Chondrocyte (in vitro differentiated cells): Measurements from ENCODE around the gene CA7. TPM values are rescaled to one million over a fixed set of nuclear protein-coding genes. Genes with fewer than 3 reads are reported as not detected.

ENCODE experiments used
- DNase-seq: peaks from one replicate; pipeline ENCODE4 v3.0.0; 2021; ENCODE audit warnings: mixed read lengths, low spot score
- H3K27ac Mint-ChIP-seq: one replicate; pipeline ENCODE4 v1.8.0; 2021; ENCODE audit warnings: mild to moderate bottlenecking, moderate library complexity, mixed read lengths; ENCODE audit not compliant: unreplicated experiment
- H3K27me3 Mint-ChIP-seq: 2 replicates; pipeline ENCODE4 v1.8.0; 2021; ENCODE audit warnings: low read depth, mixed read lengths
- H3K36me3 Mint-ChIP-seq: 2 replicates; pipeline ENCODE4 v1.8.0; 2021; ENCODE audit warnings: low read depth, mixed read lengths
- H3K4me1 Mint-ChIP-seq: 2 replicates; pipeline ENCODE4 v1.8.0; 2021; ENCODE audit warnings: low read depth, mild to moderate bottlenecking, mixed read lengths
- H3K4me3 Mint-ChIP-seq: one replicate; pipeline ENCODE4 v1.8.0; 2021; ENCODE audit warnings: mild to moderate bottlenecking, moderate library complexity, mixed read lengths; ENCODE audit not compliant: unreplicated experiment
- H3K9me3 Mint-ChIP-seq: 2 replicates; pipeline ENCODE4 v1.8.0; 2021; ENCODE audit warnings: low read depth, mixed read lengths
- CTCF ChIP-seq: fragments of 200-600 bp; sonication (generic); IDR thresholded peaks from 2 replicates; pipeline ENCODE4 v1.5.0; 2021; ENCODE audit warnings: antibody characterized with exemption, mild to moderate bottlenecking, moderate library complexity
- total RNA-seq: library from RNA; stranded (reverse); gene quantifications from 3 replicates; pipeline ENCODE4 v1.2.1, GENCODE V29; 2021

The CA7 gene
- total RNA-seq, 1 donor from 2014 or later, result not detected

- Mint-ChIP-seq H3K9me3 (no peaks in the 10 kb centered on the region), H3K27me3 (no peaks in the 10 kb centered on the region), H3K27ac (peak overlapping the region; percentile 57), H3K4me1 (peaks cover 54% of the 10 kb centered on the region), H3K4me3 (no peak overlapping the region), H3K36me3 (no peaks in the 10 kb centered on the region)
- peak; percentile 61 for DNase-seq
- TF ChIP-seq CTCF, result no peak
Observed at GRCh38 chr16:66899945-66900710, 55.9 kb downstream of the CA7 start.

- no peak overlapping the region for H3K4me3 Mint-ChIP-seq
- no peaks in the 10 kb centered on the region for H3K27me3 Mint-ChIP-seq
- no peaks in the 10 kb centered on the region for H3K36me3 Mint-ChIP-seq
Observed at GRCh38 chr16:66900721-66901441, 56.7 kb downstream of the CA7 start.

GRCh38 chr16:66901626-66902025, 57.4 kb downstream of the CA7 start:
- no peak for TF ChIP-seq CTCF
- Mint-ChIP-seq H3K36me3 (no peaks in the 10 kb centered on the region), H3K27me3 (no peaks in the 10 kb centered on the region), H3K4me3 (no peak overlapping the region), H3K9me3 (no peaks in the 10 kb centered on the region), H3K4me1 (peaks cover 51% of the 10 kb centered on the region), H3K27ac (no peak overlapping the region)
- peak; percentile 79 for DNase-seq

More at GRCh38 chr16:66900721-66901441, 56.7 kb downstream of the CA7 start:
- Mint-ChIP-seq H3K4me1 (peaks cover 56% of the 10 kb centered on the region), H3K9me3 (no peaks in the 10 kb centered on the region), H3K27ac (peak overlapping the region; percentile 37)
- TF ChIP-seq CTCF, result no peak
- DNase-seq, result peak; percentile 76

- Mint-ChIP-seq H3K4me1 (peaks cover 51% of the 10 kb centered on the region), H3K27me3 (peaks cover 3% of the 10 kb centered on the region), H3K4me3 (no peak overlapping the region), H3K27ac (no peak overlapping the region), H3K36me3 (no peaks in the 10 kb centered on the region), H3K9me3 (no peaks in the 10 kb centered on the region)
- TF ChIP-seq CTCF, result no peak
- DNase-seq, result peak; percentile 64
Observed at GRCh38 chr16:66902648-66903543, 58.7 kb downstream of the CA7 start.

Other genes with a start within 250 kb of the CA7 start
- 76.5 to 77.8 TPM (median 77.6 TPM) in 3 replicates for gene CMTM3, start 239.7 kb upstream of the CA7 start, total RNA-seq
- 30.1 to 32.5 TPM (median 31.5 TPM) in 3 replicates for gene CMTM4, start 147.7 kb upstream of the CA7 start, total RNA-seq
- 144 to 153 TPM (median 147 TPM) in 3 replicates for gene DYNC1LI2, start 92.8 kb upstream of the CA7 start, total RNA-seq
- gene TERB1, start 42.8 kb upstream of the CA7 start, total RNA-seq, result not detected in 3 replicates
- gene NAE1, start 13.4 kb upstream of the CA7 start, total RNA-seq, result 46.7 to 51.4 TPM (median 47.8 TPM) in 3 replicates
- 8.5 to 9.2 TPM (median 9.0 TPM) in 3 replicates for gene PDP2, start 36.1 kb downstream of the CA7 start, total RNA-seq
- gene CDH16, start 74.5 kb downstream of the CA7 start, total RNA-seq, result not detected in 3 replicates
- gene RRAD, start 81.1 kb downstream of the CA7 start, total RNA-seq, result 0.75 to 6.5 TPM (median 4.4 TPM) in 3 replicates
- gene CIAO2B, start 90.0 kb downstream of the CA7 start, total RNA-seq, result 55.9 to 64.9 TPM (median 61.3 TPM) in 3 replicates
- 25.2 to 27.9 TPM (median 26.0 TPM) in 3 replicates for gene CES2, start 91.1 kb downstream of the CA7 start, total RNA-seq
- 0.12 to 0.75 TPM (median 0.13 TPM) in 3 replicates for gene CES3, start 116.9 kb downstream of the CA7 start, total RNA-seq
- 1.6 to 6.6 TPM (median 2.6 TPM) in 3 replicates for gene CES4A, start 144.2 kb downstream of the CA7 start, total RNA-seq
- 56.6 to 62.7 TPM (median 61.3 TPM) in 3 replicates for gene CBFB, start 184.7 kb downstream of the CA7 start, total RNA-seq